LNCaP clone FGC (cell line): Measurements from ENCODE around the gene LRRN2.

Experiments
- DNase-seq: peaks from one replicate; pipeline ENCODE4 v3.0.0-alpha.2; 2011; ENCODE audit warnings: low read depth
- H3K4me3 ChIP-seq: 2 replicates; pipeline ENCODE4 v1.5.1; 2011; ENCODE audit warnings: mild to moderate bottlenecking, low read depth, low read length, control low read depth
- TF ChIP-seq, protein P1 (sequence below): IDR thresholded peaks from 2 replicates; pipeline ENCODE4 v1.5.1; 2012; ENCODE audit warnings: mild to moderate bottlenecking; ENCODE audit not compliant: control insufficient read depth, insufficient read depth; ENCODE audit errors: extremely low read depth

Gene LRRN2

DNA sequence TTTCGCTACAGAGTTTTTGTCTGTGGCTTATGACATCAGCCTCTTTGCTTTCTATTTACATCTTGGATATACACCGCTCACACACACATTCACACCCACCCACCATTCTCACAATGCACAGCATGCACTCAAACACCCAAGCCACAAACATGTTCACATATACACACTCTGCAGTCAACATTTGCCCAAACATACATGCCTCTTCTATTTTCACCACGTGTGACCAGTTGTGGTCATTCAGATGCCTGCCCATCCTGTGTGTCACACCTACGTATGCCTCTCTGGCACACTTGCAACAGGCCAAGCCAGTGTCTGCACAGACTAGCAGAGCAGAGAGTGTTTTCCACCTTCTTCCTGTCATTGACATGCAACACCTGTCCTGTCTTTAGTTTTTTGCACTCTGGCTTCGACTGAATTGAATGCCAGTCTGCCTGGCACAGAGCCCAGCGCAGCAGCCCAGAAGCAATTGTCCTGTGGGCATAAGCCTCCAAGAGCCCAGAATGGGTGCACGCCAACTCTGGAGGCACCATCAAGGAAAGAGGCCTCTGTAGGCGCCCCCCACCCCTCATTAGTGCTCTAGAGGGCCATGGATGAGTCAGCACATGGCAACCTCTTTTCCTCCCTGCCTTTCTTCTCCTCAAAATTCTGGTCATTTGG is 37.7 kb upstream of the LRRN2 start:
- no peak overlapping the region for H3K4me3 ChIP-seq
- TF ChIP-seq, protein P1, sequence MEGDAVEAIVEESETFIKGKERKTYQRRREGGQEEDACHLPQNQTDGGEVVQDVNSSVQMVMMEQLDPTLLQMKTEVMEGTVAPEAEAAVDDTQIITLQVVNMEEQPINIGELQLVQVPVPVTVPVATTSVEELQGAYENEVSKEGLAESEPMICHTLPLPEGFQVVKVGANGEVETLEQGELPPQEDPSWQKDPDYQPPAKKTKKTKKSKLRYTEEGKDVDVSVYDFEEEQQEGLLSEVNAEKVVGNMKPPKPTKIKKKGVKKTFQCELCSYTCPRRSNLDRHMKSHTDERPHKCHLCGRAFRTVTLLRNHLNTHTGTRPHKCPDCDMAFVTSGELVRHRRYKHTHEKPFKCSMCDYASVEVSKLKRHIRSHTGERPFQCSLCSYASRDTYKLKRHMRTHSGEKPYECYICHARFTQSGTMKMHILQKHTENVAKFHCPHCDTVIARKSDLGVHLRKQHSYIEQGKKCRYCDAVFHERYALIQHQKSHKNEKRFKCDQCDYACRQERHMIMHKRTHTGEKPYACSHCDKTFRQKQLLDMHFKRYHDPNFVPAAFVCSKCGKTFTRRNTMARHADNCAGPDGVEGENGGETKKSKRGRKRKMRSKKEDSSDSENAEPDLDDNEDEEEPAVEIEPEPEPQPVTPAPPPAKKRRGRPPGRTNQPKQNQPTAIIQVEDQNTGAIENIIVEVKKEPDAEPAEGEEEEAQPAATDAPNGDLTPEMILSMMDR: no peak
- no peak for DNase-seq

- TF ChIP-seq, protein P1: no peak
- H3K4me3 ChIP-seq: no peak overlapping the region
- no peak for DNase-seq
These were observed 36.0 kb upstream of the LRRN2 start for GRCh38 chr1:204721373-204722055.

DNA sequence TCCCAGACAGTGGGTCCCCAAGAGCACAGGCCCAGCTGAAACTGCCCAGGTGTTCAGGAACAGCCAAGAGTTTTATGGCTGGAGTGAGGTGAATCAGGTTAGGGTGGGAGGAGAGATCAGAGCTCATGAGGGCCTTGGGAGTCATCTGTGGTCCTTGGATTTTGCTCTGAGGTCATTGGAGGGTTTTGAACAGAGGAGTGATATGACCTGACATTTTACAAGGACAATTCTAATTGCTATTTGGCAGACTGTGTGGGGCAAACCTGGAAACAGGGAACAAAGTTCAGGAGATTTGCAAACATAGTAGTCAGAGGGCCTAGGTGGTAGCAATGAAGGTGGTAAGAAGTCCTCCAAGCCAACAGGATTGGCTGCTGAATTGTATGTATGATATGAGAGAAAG is 31.1 kb upstream of the LRRN2 start:
- no peak overlapping the region for H3K4me3 ChIP-seq
- TF ChIP-seq, protein P1: no peak
- no peak for DNase-seq

DNA sequence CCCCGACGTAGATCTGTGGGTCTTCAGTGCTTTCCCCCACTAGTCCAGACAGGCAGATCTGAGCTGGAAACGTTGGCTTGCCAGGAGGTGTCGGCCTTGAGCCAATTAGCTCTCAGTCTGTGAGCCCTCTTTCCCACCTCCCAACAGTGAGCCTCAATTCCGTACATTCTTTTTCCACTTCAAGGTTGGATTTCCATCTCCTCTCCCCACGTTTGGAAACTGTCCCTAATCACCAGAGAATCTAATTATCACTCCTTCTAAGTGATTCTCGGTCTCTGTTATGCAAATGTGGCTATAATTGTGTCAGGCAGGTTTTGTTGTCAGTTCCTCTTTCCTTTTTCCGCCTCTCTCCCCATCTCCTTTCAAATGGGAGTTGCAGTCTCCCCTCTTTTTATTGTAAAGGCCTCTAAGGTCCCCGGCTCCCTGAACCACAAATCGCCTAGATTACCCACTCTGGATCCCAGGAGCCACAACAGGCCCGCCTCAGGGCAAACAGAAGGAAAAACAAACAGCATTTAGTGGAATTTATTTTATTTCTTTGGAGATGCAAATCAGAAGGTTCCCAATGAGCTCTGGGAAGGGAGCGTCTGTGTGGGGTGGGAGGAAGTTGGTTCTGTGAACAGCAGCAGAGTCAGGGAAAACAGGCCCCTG is 29.4 kb upstream of the LRRN2 start:
- TF ChIP-seq, protein P1: no peak
- H3K4me3 ChIP-seq: no peak overlapping the region
- DNase-seq: no peak

- no peak overlapping the region for H3K4me3 ChIP-seq
- no peak for DNase-seq
- TF ChIP-seq, protein P1: no peak
These were observed 28.8 kb upstream of the LRRN2 start for GRCh38 chr1:204714194-204714860.

DNA sequence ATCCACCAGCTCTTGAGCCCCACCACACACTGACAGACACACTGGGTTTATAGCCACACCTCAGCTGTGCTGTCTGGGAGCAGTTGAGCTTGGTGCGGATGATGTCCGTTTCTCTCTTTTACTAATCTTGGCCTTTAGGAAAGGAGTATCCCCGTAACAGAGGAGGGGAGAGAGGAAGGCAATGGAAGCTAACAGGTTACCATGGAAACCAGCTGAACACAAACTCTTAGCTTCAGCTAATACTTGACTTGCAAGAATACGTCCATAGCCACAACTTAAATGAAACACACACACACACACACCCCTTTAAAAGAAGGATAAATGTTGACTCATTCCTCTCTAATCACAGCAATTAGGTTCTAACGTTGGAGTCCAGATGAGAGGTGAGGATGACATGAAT is 28.0 kb upstream of the LRRN2 start:
- TF ChIP-seq, protein P1: no peak
- no peak overlapping the region for H3K4me3 ChIP-seq
- no peak for DNase-seq
